ENCODE results near the gene TLX1. TPM values are rescaled to one million over a fixed set of nuclear protein-coding genes. Genes with fewer than 3 reads are reported as not detected.

Gene TLX1
- total RNA-seq, 1 experiment from 2014 or later, result not detected

DNA sequence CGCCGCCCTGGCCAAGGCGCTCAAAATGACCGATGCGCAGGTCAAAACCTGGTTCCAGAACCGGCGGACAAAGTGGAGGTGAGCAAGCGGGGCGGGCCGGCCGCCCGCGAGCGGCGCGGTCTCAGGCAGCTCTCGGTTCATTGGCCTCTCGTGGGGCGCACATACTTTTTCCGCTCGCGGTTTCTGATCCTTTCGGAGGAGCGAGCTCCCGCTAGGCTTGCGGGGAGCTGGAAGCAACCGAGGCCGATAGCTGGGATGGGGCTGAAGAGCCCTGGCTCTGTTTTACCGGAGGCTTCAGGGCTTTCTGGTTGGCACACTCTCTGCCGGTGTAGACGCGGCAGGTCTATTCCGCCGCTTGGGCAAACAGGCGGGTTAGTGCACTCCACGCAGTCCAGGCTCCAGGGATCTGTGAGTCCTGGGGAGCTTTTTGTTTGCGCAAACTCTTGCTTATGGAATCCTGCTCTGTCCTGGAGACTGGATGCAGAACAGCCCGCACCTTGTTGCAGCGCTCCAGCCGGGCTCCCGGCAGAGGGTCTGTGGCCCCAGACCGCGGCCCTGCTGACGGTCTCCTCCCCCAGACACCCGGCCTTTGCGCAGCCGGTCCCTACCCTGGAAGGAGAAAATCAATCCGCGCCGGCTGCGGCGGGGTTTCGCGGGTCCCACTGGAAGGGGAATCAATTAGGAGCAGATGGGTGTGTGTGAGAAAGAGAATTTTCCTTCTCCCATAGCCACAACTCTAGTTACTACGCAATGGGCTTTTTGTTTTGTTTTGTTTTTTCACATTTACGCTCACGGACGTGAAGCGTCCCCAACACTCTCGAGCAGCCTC is 3.4 kb downstream of the TLX1 start:
- DNase-seq (ENCODE audit: low spot score), result no peak

DNA sequence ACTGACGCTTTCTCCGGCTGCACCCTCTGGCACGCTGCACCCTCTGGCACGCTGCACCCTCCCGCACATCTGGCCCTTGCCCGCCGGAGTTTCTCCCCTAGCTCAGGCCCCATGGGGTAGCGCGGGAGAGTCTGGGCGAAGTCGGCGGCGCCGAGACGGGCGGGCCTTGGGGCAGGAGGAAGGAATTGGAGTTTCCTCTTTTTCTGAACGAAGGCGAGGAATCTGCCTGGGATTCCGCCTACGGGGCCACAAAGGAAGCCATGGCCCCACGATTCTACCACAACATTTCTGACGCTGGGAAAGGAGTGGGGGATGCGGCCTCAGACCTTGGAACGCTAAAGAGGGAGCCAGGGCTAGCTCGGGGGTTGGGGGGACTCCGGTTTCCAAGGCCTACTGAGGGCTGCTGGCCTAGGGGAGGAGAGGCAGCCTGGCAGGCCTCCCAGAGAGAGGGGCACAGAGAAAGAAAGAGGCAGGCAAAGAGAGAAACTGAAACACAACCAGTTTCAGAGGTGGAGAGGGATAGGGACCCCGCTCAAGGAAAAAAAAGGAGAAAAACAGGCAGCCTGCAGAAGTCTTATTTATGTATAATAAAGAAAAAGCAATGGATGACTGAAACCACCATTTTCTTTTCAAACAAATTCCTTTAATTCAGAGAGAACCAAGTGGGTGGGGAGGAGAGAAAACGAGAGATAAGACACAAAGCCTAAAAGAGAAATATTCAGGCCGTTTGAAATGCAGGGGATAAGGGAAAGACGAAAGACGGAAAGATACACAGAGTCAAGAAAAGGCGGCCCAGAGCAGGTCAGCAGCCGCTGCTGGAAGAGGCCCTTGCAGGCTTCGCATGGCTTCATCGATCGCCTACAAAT is 4.3 kb downstream of the TLX1 start:
- DNase-seq (ENCODE audit: low spot score), result no peak

DNA sequence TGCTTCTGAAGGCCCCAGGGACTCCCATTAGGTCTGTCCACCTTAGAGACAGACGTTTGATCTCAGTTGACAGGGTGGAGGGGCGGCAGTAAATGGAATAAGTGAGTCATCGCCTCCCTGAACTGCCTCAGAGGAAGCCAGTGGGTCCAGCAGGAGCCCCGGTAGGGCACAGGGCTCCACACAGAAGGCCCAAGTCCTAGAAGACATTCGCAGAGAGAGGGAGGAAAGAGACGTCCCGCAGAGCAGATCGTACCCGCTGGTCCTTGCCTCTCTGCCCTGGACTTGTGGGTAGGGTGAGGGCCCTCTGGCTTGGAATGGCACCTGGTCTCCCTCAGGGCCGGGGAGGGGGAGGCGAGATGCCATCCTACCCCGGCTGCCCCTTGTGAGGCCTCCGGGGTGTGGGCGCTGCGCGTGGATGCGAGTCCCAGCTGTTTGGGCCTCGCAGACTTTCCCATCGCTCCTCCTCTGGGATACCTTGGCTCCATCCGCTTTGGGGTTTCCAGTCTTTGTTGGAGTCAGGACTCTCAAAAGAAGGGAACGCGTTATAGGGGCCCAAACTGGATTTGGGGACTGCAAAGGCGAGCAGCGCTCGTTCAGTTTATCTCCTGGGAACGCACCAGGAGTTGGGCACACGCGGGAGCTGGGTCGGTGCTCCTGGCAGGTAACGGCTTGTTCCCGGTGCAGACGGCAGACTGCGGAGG is 5.1 kb downstream of the TLX1 start:
- DNase-seq (ENCODE audit: low spot score), result no peak

DNA sequence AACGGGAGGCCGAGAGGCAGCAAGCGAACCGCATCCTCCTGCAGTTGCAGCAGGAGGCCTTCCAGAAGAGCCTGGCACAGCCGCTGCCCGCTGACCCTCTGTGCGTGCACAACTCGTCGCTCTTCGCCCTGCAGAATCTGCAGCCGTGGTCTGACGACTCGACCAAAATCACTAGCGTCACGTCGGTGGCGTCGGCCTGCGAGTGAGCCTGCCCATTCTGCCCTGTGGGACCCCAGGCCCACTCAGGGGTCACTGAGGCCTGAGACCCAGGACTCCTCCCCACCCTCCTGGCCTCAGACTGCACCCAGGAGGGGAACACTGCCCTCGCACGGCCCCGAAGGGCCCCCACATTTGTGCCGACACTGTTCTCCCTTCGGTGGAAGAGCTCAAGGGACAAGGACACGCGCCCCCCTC is 5.6 kb downstream of the TLX1 start:
- DNase-seq (ENCODE audit: low spot score), result no peak

DNA sequence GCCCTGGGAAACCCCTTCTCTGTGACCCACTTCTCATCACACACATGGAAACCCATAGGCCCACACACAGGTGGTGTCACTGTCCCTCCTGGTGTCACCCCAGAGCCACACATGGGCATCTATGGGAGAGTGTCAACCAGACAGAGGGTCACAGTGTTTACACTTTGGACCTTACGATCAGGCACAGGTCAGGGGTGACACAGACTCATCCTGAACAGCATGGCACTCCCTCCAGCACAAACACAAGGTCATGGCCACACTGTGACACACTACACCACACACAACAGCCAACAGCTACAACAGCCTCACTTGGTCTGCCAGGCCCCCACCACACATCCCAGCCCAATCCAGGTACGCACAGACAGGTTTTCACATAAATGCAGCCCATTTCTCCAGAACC is 6.2 kb downstream of the TLX1 start:
- DNase-seq (ENCODE audit: low spot score), result no peak

DNA sequence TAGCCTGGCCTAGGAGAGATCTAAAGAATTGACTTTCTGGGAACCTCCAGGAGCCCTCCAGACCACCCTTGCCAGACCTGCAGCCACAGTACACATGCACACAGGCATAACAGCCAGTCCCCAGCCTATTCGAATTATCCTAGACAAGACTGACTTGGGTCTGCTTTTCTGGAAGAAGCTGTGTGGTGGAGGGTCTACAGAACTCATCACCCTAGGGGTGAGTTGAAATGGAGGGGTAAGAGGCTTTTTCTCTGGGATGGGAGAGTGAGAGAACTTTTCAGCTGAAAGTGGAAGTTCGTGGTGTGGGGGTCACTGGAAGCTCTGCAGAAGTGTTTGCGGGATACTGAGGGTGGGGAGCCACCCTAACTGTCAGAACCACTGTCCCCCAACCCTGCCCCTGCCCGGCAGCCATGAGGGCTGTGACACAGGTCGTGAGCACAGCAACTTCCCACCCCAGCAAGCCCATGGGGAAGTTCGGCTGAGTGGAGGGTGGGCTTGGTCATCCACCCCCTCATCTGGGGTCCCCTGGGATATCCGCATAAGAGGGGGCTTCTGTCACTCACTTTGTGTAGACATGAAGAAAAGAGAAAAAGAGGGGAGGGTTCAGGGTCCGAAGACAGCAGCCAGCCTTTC is 7.8 kb downstream of the TLX1 start:
- no peak for DNase-seq (ENCODE audit: low spot score)

DNA sequence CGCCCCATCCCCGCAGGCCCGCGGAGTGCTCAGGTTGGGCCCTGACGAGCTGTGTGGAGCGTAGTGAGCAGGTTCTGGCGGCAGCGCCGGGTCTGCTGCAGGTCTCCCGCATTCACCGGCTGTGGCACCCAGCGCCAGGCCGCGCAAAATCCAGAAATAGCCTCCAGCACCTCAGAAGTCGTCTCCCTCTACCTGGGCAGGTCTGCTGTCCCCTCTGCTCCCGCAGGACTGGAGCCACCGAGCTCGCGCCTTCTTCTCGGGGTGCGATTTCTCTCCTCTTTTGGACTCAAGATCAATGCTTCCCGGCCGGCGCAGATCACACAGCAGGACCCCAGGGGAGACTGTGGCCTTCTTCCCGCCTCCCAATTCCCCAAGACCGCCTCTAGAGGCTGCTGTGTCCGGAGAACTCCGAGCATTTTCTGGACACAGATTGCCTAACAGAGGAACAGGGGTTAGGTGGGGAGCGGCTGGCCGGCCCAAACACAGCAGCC is 8.4 kb downstream of the TLX1 start:
- DNase-seq (ENCODE audit: low spot score), result no peak

DNA sequence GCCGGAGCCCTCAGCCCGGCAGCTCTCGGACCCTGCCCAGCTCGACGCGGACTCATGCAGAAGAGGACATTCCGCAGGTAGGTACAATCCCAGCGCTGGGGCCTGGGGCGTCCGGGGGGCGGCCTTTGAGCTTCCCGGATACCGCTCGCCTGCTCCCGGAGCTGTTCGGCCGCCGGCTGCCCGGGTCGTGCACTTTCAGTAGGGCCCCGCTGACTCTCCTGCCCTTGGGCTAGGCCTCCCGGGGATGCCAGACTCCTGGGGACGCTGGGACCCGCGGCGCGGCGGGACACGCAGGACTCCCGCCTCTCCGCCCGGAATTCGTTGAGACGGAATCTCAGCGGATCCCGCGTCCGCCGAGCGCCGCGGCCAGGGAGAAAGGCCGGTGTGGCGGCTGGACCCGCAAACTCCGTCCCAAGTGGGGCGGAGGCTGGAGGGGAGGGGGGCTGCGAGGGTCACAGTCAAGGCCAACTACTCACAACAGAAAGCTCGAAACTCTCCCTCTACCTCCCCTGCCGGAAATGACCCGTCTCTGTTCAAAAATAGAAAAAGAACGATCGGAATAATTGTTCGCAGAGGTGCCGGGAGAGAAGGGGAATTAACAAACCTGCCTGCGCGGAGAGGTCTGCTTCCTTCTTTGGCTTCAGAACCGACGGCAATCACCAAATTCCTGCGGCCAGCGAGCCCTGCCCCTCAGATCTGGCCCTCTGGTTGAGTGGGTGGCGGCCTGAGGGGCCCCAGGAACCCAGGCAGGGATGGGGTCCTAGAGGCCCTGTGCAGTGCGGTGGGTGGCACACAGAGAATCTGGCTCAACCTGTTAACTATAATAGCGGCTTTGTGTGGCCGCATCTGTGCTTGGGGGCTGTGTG is 9.2 kb downstream of the TLX1 start:
- DNase-seq (ENCODE audit: low spot score), result no peak

DNA sequence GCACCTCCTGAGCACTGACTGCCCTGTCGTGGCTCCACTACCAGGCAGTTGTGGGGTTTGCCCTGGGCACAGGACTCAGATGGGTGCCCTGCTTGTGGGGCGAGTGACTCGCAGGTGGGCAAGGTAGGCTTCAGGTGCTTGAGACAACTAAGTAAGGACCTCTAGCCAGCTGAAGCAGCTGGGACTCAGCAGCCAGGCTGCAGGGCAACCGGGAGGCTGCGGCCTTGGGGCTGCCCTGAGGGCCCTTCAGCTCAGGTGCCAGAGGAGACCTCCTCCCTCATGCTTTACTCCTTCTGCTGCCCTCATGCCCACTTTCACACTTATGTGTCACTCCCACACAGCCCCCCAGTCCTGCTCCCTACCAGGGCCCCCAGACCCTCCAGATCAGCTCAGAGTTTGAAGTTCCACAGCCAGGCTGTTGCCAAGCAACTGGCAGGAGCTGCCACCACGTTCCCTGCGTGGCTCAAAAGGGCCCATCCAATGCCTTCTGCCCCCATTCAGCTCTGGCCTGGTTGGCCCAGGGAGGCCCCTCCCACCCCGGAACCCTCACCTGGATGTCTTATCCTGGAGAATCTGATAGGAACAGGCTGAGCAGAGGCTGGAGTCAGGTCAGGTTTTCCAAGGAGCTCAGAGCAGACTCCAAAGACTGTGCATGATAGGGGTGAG is 10.0 kb downstream of the TLX1 start:
- DNase-seq (ENCODE audit: low spot score), result no peak

DNA sequence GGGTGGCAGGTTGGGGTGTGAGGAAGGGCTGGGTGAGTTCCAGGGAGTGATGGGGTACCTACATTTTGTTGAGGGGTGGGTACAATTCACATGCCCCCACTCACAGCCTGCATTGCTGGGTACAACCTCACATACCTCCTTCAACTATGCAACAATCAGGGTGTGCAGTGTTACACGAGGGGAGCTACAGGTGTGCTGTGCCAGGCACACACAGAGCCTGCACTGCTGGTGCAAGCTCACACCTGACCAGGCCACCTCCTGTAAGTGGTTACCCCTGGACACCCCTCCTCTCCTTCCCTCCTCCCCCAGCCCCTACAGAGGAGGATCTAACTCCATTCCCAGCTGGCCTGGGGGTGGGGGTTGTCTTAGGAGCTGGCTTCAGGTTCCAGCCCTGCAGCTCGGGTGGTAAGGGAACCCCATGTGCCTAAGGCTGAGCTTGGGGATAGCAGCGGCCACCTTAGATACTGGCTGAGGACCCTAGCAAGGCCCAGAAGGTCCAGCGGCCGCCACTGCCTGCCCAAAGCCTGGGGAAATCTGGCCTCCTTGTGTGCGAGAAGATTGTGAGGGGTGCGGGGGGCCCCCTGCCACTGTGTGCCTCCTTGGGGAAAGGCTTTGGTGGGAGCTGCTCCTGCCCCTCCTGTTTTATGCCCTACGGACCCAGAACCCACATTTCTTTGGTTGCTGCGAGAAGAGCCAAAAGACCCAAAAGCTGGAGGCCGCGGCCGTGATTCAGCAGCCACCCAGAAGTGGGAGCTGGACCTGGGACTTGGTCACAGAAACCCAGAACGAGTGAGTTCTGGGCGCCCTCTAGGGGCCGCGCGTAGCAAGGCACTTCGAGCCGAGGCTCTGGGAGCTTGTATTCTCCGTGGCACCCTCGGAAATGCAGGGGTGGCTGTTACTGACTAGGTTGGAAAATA is 10.8 kb downstream of the TLX1 start:
- peak; percentile 93 for DNase-seq (ENCODE audit: low spot score)

DNA sequence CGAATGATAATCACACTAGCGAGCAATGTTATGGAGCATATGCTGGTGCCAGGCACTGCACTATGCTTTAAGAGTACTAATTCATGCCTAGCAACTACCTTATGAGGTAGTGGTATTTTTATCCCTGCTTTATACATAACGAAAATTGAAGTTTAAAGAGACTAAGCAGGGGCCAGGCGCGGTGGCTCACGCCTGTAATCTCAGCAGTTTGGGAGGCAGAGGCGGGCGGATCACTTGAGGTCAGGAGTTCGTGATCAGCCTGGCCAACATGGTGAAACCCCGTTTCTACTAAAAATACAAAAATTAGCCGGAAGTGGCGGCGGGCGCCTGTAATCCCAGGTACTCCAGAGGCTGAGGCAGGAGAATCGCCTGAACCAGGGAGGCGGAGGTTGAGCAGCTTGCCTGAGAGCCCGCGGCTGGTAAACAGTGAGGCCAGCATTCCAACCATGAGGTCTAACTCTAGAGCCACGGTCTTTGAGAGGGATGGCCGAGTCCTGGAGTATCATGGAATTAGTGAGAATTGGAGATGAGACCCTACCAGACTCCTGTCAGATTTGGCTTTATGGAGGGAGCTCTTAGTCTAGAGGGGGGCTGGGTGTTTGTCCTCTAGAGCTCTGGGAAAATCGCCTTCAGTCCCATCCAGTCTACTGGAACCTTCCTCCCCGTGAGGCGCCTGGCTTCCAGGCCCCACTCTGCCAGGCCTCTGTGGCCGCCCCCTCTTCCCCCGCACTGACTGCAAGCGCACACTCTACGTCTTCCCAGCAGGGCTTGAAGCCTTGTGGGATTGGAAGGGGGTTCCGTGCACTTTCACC is 11.6 kb downstream of the TLX1 start:
- no peak for DNase-seq (ENCODE audit: low spot score)

DNA sequence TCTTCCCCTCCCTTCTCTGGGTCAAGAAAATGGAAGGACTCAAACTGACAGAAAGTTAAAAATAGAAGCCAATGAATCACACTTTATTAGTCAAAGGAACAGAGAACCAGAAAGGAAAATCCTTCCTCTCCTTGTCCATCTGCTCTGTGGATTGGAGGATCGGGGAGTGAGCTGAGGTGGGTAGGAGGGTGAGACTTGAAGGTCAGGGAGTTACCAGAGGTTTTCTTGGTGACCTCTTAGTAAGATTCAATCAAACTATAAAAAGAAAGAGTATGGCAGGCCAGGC is 12.2 kb downstream of the TLX1 start:
- DNase-seq (ENCODE audit: low spot score), result no peak

DNA sequence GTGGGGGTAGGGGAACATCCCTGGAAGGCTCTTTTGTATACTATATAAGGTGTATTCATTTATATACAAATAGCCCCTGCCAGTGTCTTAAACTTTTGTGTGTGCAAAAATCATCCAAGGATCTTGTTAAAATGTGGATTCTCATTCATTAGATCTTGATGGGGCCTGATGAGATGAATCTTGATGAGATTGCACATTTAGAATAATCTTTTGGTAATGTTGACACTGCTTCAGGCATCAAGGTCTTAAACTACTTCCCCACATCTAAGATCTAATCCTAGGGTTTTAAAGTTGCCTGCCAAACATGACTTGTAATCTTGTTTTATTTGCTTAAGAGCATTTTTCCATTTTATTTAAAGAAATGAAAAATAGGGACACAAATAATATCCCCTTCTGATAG is 13.0 kb downstream of the TLX1 start:
- no peak for DNase-seq (ENCODE audit: low spot score)

DNA sequence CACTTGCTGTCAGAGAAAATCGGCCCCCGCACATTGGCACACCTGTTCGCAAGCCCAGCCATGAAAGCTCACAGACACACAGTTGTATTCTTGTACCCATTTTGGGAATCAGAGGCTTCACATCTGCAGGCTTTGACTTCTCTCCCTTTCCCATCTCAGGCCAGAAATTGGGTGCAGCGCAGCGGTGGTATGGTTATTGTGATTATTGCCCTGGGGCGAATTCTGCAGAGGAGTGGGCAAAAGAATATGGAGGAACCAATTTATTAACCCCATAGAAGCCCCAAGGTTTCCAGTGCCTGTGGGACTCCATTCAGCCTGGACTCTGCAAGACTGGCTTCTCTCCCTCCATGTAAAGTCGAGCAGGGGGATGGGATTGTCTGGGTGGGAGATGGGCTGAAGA is 14.0 kb downstream of the TLX1 start:
- DNase-seq (ENCODE audit: low spot score), result no peak

DNA sequence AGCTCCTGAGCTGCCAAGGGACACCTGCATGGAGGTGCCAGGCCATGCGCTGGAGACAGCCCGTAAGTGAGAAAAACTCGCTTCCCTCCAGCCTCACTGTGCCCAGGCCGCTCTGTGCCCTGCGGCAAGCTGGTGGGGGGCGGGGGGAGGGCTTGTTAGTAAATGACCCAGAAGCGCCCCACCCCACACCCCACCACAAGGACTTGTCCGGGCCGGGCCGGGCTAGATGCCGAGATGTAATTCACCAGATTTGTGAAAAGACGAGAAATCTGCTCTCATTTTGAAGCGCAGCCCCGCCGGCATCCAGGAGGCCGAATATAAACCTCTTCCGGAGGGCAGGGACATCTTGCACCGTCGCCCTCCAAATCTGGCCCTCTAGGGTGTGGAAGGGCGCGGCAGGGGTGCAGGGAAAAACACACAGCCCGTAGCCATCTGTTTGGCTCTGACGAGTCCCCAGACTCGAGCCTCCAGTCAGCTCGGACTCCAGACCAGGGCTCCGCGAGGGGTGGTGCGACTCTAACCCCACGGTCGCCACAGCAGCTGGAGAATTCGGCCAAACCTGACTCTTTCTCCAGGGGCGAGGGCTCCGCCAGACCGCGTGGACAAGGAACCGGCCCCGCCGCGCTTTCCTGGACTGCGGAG is 14.8 kb downstream of the TLX1 start:
- DNase-seq (ENCODE audit: low spot score), result no peak

DNA sequence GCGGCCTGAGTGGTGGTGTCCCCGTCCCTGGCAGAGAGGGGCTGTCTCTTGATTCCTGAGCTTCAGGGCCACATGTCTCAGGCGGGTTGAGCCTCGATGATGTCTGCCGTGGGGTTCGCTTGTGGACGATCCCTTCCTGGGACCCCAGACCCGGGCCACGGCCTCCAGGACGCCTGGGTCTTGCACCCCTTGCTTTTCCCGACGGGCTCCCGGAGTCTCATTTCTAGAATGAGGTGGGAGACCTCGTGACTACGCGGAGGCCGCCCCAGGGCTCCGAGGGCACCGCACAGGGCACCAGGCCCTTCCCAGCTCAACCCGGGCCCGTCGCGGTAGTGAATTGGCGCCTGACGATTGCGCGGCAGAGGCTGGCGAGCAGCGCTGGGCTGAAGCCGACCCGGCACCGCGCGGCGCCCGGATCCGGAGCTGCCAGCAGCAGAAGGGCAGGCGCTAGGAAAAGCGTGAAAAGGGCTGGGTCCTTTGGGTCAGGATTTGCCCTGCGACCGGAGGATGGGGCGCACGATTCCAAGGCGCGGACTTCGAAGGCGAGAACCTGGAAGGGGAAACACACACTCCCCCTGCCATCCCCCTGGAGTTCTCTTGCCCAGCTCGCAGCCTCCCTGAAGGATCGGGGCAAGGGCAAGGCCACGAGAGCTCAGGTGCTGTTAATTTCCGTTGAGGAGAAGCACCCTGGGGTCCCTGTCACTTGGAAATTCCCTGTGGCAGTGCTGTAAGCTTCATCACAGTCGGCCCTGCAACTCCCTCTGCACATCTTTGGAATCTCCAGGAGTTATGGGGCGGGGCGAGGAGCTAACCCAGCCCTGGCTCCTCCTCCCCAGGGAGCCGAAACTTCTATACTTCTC is 15.5 kb downstream of the TLX1 start:
- DNase-seq (ENCODE audit: low spot score), result no peak

DNA sequence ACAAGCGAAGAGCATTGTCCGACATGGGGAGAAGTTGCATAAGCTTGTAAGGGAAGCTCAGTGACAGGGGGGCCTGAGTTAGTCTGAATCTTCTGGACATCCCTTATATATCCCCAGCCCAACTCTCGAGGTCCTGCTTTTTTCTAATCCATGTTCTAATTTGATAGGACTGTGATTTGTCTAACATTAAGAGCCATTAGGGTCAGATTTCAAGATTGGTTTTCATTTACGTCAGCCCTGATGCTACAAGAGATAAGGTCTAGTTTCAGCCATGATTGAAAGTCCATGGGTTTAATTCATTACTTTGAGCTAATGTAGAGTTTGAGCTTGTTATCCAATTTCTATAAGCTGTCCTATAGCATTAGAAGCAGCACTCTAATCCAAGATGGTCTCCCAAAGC is 20.3 kb downstream of the TLX1 start:
- no peak for DNase-seq (ENCODE audit: low spot score)
